MM.1S (cell line): ENCODE data around the gene SORL1-AS1.
"Not testable (repeated sequence)": the region's sequence is repeated elsewhere in the genome, so short reads cannot be mapped to it uniquely, and the experiment has no call there.

ENCODE experiments used
- DNase-seq: peaks from one replicate; pipeline ENCODE4 v3.0.0-alpha.2; 2015
- H2AFZ ChIP-seq: fragments of 300-600 bp; sonication (generic); 2 replicates; pipeline ENCODE4 v1.6.0; 2016; ENCODE audit warnings: antibody characterized with exemption, low read length
- H3F3A ChIP-seq: fragments of 300-600 bp; sonication (generic); 2 replicates; pipeline ENCODE4 v1.6.1; 2016; ENCODE audit warnings: mild to moderate bottlenecking, antibody characterized with exemption, low read length, moderate library complexity, mixed read lengths; ENCODE audit not compliant: insufficient read depth
- H3K27ac ChIP-seq: fragments of 300-600 bp; sonication (generic); 2 replicates; pipeline ENCODE4 v1.5.1; 2016; ENCODE audit warnings: mild to moderate bottlenecking, low read length
- H3K27me3 ChIP-seq: fragments of 300-600 bp; sonication (generic); replicated peaks from 2 replicates; pipeline ENCODE4 v1.6.0; 2016; ENCODE audit warnings: low read length; ENCODE audit not compliant: insufficient read depth
- H3K36me3 ChIP-seq: fragments of 300-600 bp; sonication (generic); replicated peaks from 2 replicates; pipeline ENCODE4 v1.6.1; 2016; ENCODE audit warnings: mild to moderate bottlenecking, low read length, mixed read lengths; ENCODE audit not compliant: insufficient read depth
- H3K4me1 ChIP-seq: fragments of 300-600 bp; sonication (generic); 2 replicates; pipeline ENCODE4 v1.6.1; 2016; ENCODE audit warnings: low read length, mixed read lengths
- H3K4me2 ChIP-seq: fragments of 300-600 bp; sonication (generic); 2 replicates; pipeline ENCODE4 v1.6.0; 2016; ENCODE audit warnings: low read depth, low read length
- H3K4me3 ChIP-seq: fragments of 300-600 bp; sonication (generic); 2 replicates; pipeline ENCODE4 v1.5.1; 2016; ENCODE audit warnings: low read length, mixed read lengths
- H3K79me2 ChIP-seq: fragments of 300-600 bp; sonication (generic); 2 replicates; pipeline ENCODE4 v1.6.1; 2016; ENCODE audit warnings: mixed run types, low read length, mixed read lengths
- H3K9ac ChIP-seq: fragments of 300-600 bp; sonication (generic); 2 replicates; pipeline ENCODE4 v1.6.1; 2016; ENCODE audit warnings: low read length, mixed read lengths
- H3K9me2 ChIP-seq: fragments of 300-600 bp; sonication (generic); replicated peaks from 2 replicates; pipeline ENCODE4 v1.6.1; 2016; ENCODE audit warnings: mild to moderate bottlenecking, low read length, mixed read lengths; ENCODE audit not compliant: insufficient read depth
- H3K9me3 ChIP-seq: fragments of 300-600 bp; sonication (generic); replicated peaks from 2 replicates; pipeline ENCODE4 v1.6.1; 2016; ENCODE audit warnings: mild to moderate bottlenecking, low read length, mixed read lengths; ENCODE audit not compliant: insufficient read depth
- H4K20me1 ChIP-seq: fragments of 300-600 bp; sonication (generic); 2 replicates; pipeline ENCODE4 v1.6.1; 2016; ENCODE audit warnings: mild to moderate bottlenecking, low read length, moderate library complexity, mixed read lengths; ENCODE audit not compliant: insufficient read depth
- EZH2 ChIP-seq: fragments of 300-600 bp; sonication (generic); optimal IDR thresholded peaks from 2 replicates; pipeline ENCODE3; 2017; ENCODE audit warnings: low read depth, mild to moderate bottlenecking, antibody characterized with exemption, low read length, mixed read lengths
- EZH2phosphoT487 ChIP-seq: fragments of 300-600 bp; sonication (generic); IDR thresholded peaks from 2 replicates; pipeline ENCODE4 v1.6.1; 2018; ENCODE audit warnings: antibody characterized with exemption, low read length
- TF ChIP-seq, protein P1 (sequence below): fragments of 300-600 bp; sonication (generic); IDR thresholded peaks from 2 replicates; pipeline ENCODE4 v1.5.1; 2016; ENCODE audit warnings: antibody characterized with exemption, low read length, mixed read lengths

Gene SORL1-AS1

DNA sequence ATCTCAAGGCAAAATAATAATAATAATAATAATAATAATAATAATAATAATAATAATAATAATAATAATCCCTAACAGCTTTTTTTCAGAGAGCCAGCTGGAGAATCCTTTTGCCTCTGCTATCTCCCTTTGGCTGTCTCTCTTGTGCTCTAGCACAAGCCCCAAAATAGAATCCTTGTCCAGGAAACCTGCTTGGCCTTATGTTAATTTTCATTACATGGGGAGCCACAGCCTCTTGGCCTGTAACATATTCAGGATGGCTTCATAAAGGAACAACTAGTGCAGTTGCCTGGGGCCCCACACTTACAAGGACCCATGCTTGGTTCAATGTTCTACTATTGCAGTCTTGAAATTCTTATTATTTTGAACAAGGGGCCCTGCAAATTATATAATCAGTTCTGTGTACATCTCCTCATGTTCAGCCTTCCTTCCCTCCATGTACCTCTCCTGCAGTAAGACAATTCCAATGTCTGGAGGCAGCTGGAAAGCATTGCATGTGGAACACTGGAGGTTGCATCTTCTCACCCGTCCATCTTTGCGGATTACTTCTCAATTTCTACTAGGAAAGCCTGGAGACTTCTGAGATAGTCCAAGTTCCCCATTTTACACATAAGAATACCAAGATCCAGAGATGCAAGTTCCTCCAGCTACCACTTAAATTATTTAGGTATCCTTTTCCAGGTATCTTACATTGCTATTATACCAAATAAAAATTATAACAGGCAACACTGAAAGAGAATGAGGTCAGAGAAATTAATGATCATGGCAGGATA lies 38.4 kb downstream of the SORL1-AS1 start:
- H3K79me2 ChIP-seq: no peaks in the 10 kb centered on the region
- H3K27me3 ChIP-seq: no peaks in the 10 kb centered on the region
- TF ChIP-seq, protein P1, sequence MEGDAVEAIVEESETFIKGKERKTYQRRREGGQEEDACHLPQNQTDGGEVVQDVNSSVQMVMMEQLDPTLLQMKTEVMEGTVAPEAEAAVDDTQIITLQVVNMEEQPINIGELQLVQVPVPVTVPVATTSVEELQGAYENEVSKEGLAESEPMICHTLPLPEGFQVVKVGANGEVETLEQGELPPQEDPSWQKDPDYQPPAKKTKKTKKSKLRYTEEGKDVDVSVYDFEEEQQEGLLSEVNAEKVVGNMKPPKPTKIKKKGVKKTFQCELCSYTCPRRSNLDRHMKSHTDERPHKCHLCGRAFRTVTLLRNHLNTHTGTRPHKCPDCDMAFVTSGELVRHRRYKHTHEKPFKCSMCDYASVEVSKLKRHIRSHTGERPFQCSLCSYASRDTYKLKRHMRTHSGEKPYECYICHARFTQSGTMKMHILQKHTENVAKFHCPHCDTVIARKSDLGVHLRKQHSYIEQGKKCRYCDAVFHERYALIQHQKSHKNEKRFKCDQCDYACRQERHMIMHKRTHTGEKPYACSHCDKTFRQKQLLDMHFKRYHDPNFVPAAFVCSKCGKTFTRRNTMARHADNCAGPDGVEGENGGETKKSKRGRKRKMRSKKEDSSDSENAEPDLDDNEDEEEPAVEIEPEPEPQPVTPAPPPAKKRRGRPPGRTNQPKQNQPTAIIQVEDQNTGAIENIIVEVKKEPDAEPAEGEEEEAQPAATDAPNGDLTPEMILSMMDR: no peak
- TF ChIP-seq EZH2 (no peak), EZH2phosphoT487 (no peak)
- no peak overlapping the region for H3K4me2 ChIP-seq
- no peak overlapping the region for H3K9ac ChIP-seq
- H3K27ac ChIP-seq: no peak overlapping the region
- no peak for DNase-seq
- no peak overlapping the region for H3K4me3 ChIP-seq
- no peaks in the 10 kb centered on the region for H3K9me2 ChIP-seq
- H3K36me3 ChIP-seq: no peaks in the 10 kb centered on the region
- H3K9me3 ChIP-seq: no peaks in the 10 kb centered on the region
- no peaks in the 10 kb centered on the region for H4K20me1 ChIP-seq
- no peaks in the 10 kb centered on the region for H3K4me1 ChIP-seq
- H3F3A ChIP-seq: no peaks in the 10 kb centered on the region
- no peak overlapping the region for H2AFZ ChIP-seq

DNA sequence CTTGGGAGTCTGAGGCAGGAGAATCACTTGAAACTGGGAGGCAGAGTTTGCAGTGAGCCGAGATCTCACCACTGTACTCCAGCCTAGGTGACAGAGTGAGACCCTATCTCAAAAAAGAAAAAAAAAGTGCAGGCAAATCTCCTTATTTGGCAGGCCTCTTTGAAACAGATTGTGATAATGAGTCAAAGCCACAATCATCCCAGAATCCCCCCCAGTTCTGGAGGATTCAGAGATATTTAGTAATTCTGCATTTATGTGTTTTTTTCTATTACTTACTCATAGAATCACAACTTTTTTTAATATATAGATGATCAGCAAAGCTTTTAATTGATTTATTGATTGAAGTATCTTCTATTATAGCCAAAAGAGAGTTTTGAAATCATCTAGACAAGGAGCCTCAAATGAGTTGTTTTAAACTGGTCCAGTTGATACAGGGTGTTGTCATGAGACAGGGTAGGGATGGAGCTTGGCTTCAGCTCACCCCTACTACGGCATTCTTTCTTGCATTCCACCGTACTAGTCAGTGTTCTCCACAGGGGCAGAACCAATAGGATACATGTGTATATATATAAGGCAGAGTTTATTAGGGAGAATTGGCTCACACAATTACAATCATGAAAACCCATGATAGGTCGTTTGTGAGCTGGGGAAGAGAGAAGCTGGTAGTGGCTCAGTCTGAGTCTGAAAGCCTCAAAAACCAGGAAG lies 39.9 kb downstream of the SORL1-AS1 start:
- H3K4me3 ChIP-seq: no peak overlapping the region
- H3K9ac ChIP-seq: no peak overlapping the region
- no peaks in the 10 kb centered on the region for H3K36me3 ChIP-seq
- no peak for DNase-seq
- no peaks in the 10 kb centered on the region for H3K27me3 ChIP-seq
- no peak overlapping the region for H3K27ac ChIP-seq
- no peaks in the 10 kb centered on the region for H3K9me3 ChIP-seq
- H3K79me2 ChIP-seq: no peaks in the 10 kb centered on the region
- H2AFZ ChIP-seq: no peak overlapping the region
- no peaks in the 10 kb centered on the region for H3K9me2 ChIP-seq
- H4K20me1 ChIP-seq: no peaks in the 10 kb centered on the region
- TF ChIP-seq EZH2phosphoT487 (no peak), EZH2 (no peak)
- TF ChIP-seq, protein P1: no peak
- no peak overlapping the region for H3K4me2 ChIP-seq
- no peaks in the 10 kb centered on the region for H3F3A ChIP-seq
- no peaks in the 10 kb centered on the region for H3K4me1 ChIP-seq

DNA sequence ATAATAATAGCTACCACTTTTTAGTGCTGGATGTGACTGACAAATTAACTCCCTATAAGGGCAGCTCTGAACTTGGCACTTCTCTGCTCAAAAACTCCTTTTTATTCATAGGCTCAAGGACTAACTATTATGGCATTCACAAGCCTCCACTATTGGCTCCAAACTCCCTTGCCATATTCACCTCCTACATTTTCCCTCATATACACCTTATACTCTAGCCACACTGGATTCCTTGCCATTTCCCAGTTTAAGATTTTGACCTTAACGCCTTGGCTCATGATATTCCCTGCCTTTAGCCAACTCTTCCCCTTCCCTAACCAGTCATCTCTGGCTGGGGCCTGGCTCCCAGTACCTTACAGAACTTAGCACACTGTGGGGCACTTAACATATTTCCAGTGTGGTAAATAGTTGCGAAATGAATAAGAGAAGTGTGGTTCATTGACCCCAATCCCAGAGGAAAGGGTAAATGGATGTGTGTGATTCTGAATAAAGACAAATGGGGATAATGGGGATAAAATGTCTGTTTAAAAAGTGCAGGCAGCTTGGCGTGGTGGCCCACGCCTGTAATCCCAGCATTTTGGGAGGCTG lies 40.7 kb downstream of the SORL1-AS1 start:
- no peaks in the 10 kb centered on the region for H4K20me1 ChIP-seq
- H3K4me1 ChIP-seq: no peaks in the 10 kb centered on the region
- no peaks in the 10 kb centered on the region for H3K79me2 ChIP-seq
- no peak overlapping the region for H3K9ac ChIP-seq
- no peak overlapping the region for H3K4me2 ChIP-seq
- H3F3A ChIP-seq: no peaks in the 10 kb centered on the region
- no peaks in the 10 kb centered on the region for H3K9me3 ChIP-seq
- H3K27me3 ChIP-seq: no peaks in the 10 kb centered on the region
- no peak overlapping the region for H3K27ac ChIP-seq
- H2AFZ ChIP-seq: no peak overlapping the region
- DNase-seq: no peak
- TF ChIP-seq, protein P1: no peak
- no peak for TF ChIP-seq EZH2phosphoT487
- no peak for TF ChIP-seq EZH2
- no peak overlapping the region for H3K4me3 ChIP-seq
- H3K36me3 ChIP-seq: no peaks in the 10 kb centered on the region
- no peaks in the 10 kb centered on the region for H3K9me2 ChIP-seq

DNA sequence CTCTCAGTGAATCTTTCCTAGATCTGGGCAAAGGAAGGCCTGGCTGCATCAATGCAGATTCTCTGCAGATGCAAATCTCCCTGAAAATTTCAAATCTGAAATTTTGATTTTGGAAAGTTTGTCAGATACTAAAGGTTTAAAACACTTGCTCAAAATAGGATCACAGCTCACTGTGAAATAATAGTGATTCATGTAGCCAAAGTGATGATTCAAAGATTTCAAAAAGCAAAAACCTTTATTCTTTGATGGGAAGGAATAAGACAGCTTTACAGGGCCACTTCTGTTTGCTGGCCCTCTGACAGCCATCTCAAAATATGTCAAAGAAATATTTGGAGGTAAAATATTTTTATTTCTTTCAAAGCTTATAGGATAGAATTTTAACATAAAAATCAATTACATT lies 41.4 kb downstream of the SORL1-AS1 start:
- H3F3A ChIP-seq, H3K4me3 ChIP-seq, H3K27ac ChIP-seq, H3K27me3 ChIP-seq, H3K4me2 ChIP-seq, H3K9ac ChIP-seq, H4K20me1 ChIP-seq, DNase-seq, H2AFZ ChIP-seq, H3K9me3 ChIP-seq, H3K36me3 ChIP-seq, H3K9me2 ChIP-seq, H3K79me2 ChIP-seq, H3K4me1 ChIP-seq: not testable (repeated sequence)

DNA sequence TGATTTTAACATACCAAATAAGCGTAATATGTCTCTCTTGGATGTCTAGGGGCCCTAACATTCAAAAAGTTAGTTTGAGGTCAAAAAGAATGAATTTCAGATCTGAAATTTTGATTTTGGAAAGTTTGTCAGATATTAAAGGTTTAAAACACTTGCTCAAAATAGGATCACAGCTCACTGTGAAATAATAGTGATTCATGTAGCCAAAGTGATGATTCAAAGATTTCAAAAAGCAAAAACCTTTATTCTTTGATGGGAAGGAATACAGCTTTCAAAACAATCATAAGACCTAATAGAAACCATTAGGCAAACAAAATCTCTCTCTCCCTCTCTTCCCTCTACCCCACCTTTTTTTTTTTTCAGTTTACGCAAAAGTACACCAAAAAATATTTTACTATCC lies 42.7 kb downstream of the SORL1-AS1 start:
- not testable (repeated sequence) for H2AFZ ChIP-seq, H3F3A ChIP-seq, H3K4me3 ChIP-seq, H3K9me2 ChIP-seq, H3K27ac ChIP-seq, H3K4me1 ChIP-seq, H3K79me2 ChIP-seq, H3K9ac ChIP-seq, H3K9me3 ChIP-seq, DNase-seq, H3K27me3 ChIP-seq, H3K36me3 ChIP-seq, H3K4me2 ChIP-seq, H4K20me1 ChIP-seq
